Ascending aorta (tissue), 2 donors: ENCODE measurements around the gene LCTL. TPM values are rescaled to one million over a fixed set of nuclear protein-coding genes. Genes with fewer than 3 reads are reported as not detected.

Experiments
- DNase-seq, 2 donors: peaks; one replicate each; pipeline ENCODE4 v3.0.0-alpha.2; 2019; ENCODE audit warnings: low spot score in 2 of 2
- H3K27ac ChIP-seq, 2 donors: fragments of 200-600 bp; sonication (generic); one replicate each; pipeline ENCODE4 v1.5.1; 2016 to 2017; ENCODE audit warnings: mild to moderate bottlenecking in 1 of 2
- H3K27me3 ChIP-seq: fragments of 200-600 bp; sonication (generic); one replicate; pipeline ENCODE4 v1.5.1; 2017
- H3K36me3 ChIP-seq, 2 donors: fragments of 200-600 bp; sonication (generic); one replicate each; pipeline ENCODE4 v1.5.1; 2016
- H3K4me1 ChIP-seq, 2 donors: fragments of 200-600 bp; sonication (generic); one replicate each; pipeline ENCODE4 v1.5.1; 2016 to 2017; ENCODE audit warnings: mild to moderate bottlenecking in 1 of 2
- H3K4me3 ChIP-seq, 2 donors: fragments of 200-600 bp; sonication (generic); one replicate each; pipeline ENCODE4 v1.5.1; 2016 to 2017; ENCODE audit warnings: mild to moderate bottlenecking in 1 of 2
- H3K9me3 ChIP-seq, 2 donors: fragments of 200-600 bp; sonication (generic); one replicate each; pipeline ENCODE4 v1.5.1; 2016
- CTCF ChIP-seq, 3 experiments: fragments of 200-600 bp in 2 of 3; fragments of 450-650 bp in 1 of 3; sonication (generic) in 2 of 3; IDR thresholded peaks; one replicate each; pipeline ENCODE4 v1.5.1; 2016 to 2019; ENCODE audit warnings: antibody characterized with exemption in 3 of 3, mild to moderate bottlenecking in 1 of 3, moderate library complexity in 1 of 3
- intact Hi-C: fragments of 100-400 bp; cut with DNase I; formaldehyde crosslinking; loops from one replicate; pipeline ENCODE4 v1.15.1; 2023
- total RNA-seq: library from RNA; depleted of rRNA; stranded (reverse); fragments of >200 nt; gene quantifications from one replicate; pipeline ENCODE4 v1.1.0, GENCODE V29; 2016

LCTL gene
- total RNA-seq, 1 donor from 2014 or later, result not detected

- H3K4me1 ChIP-seq, result no peaks in the 10 kb centered on the region
- intact Hi-C loops, result no loop called here
These were observed 20.5 kb downstream of the LCTL start for GRCh38 chr15:66545255-66545654.

DNA sequence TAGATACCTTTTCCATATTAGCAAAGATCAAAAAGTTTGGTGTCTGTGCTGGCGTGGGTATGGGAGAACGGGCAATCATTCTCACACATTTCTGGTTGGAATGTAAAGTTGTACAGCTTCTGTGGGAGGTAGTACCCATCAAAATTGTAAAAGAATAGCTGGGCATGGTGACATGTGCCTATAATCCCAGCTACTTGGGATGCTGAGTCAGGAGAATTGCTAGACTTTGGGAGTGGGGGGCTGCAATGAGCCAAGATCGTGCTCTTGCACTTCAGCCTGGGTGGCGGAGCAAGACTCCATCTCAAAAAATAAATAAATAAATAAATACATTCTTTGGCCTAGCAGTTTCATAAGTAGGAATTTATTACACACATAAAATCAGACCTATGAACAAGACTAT is 22.9 kb downstream of the LCTL start:
- no peak for TF ChIP-seq CTCF (IDR thresholded peaks at IDR 0.05)
- no peak overlapping the region for H3K27ac ChIP-seq
- no peaks in the 10 kb centered on the region for H3K27me3 ChIP-seq
- intact Hi-C loops, result no loop called here
- peaks cover 6 to 10% of the 10 kb centered on the region in 2 donors for H3K36me3 ChIP-seq
- no peak overlapping the region for H3K4me3 ChIP-seq
- no peaks in the 10 kb centered on the region for H3K9me3 ChIP-seq
- H3K4me1 ChIP-seq, result no peaks in the 10 kb centered on the region
- DNase-seq, result no peak

More at GRCh38 chr15:66545255-66545654, 20.5 kb downstream of the LCTL start:
- H3K9me3 ChIP-seq, result no peaks in the 10 kb centered on the region
- no peaks in the 10 kb centered on the region for H3K27me3 ChIP-seq
- TF ChIP-seq CTCF (IDR thresholded peaks at IDR 0.05), result no peak
- H3K4me3 ChIP-seq, result no peak overlapping the region
- peaks cover 3 to 6% of the 10 kb centered on the region in 2 donors for H3K36me3 ChIP-seq
- H3K27ac ChIP-seq, result no peak overlapping the region
- DNase-seq, result no peak

GRCh38 chr15:66535056-66535455 is 30.7 kb downstream of the LCTL start:
- Histone ChIP-seq H3K4me1 (no peaks in the 10 kb centered on the region), H3K36me3 (peaks cover 2 to 7% of the 10 kb centered on the region in 2 donors), H3K4me3 (no peak overlapping the region), H3K27ac (no peak overlapping the region), H3K27me3 (no peaks in the 10 kb centered on the region), H3K9me3 (no peaks in the 10 kb centered on the region)
- no peak for TF ChIP-seq CTCF (IDR thresholded peaks at IDR 0.05)
- intact Hi-C loops, result no loop called here
- DNase-seq, result no peak

DNA sequence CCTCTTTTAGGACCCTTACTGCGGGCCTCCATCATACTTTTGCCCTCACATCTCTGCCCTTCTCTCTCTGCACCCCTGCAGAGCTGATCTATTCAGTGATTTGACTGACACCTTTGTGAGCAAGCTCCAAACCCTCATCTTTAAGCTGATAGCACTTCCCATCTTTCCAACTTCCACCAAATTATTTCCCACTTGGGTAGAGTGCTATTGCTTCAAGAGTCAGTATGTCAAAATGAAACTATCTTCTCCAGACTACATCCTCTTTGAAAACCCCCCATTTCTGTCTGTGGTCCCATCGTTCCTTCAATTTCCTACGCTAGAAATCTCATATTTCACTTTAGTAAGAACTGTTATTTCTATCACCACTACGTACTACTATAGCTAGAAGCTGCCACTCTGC is 41.0 kb downstream of the LCTL start:
- H3K4me3 ChIP-seq, result no peak overlapping the region
- intact Hi-C loops, result loop anchor here (5.0 kb wide), 1 partner anchor 122 kb away; no protein-coding TSS in a partner anchor
- H3K4me1 ChIP-seq, result no peaks in the 10 kb centered on the region
- no peak for DNase-seq
- H3K27ac ChIP-seq, result no peak overlapping the region
- no peak for TF ChIP-seq CTCF (IDR thresholded peaks at IDR 0.05)
- H3K9me3 ChIP-seq, result no peaks in the 10 kb centered on the region
- no peaks in the 10 kb centered on the region for H3K27me3 ChIP-seq
- peaks cover 6 to 16% of the 10 kb centered on the region in 2 donors for H3K36me3 ChIP-seq

- TF ChIP-seq CTCF (IDR thresholded peaks at IDR 0.05), result no peak
- H3K4me1 ChIP-seq, result no peaks in the 10 kb centered on the region
- H3K27me3 ChIP-seq, result no peaks in the 10 kb centered on the region
- H3K27ac ChIP-seq, result no peak overlapping the region
- H3K9me3 ChIP-seq, result no peaks in the 10 kb centered on the region
- intact Hi-C loops, result no loop called here
- H3K36me3 ChIP-seq, result peaks cover 6 to 8% of the 10 kb centered on the region in 2 donors
- H3K4me3 ChIP-seq, result no peak overlapping the region
- DNase-seq, result no peak
These were observed 41.9 kb downstream of the LCTL start for GRCh38 chr15:66523926-66524325.

GRCh38 chr15:66515901-66516322 is 49.9 kb downstream of the LCTL start:
- intact Hi-C loops, result no loop called here
- TF ChIP-seq CTCF (IDR thresholded peaks at IDR 0.05), result no peak
- Histone ChIP-seq H3K4me3 (no peak overlapping the region), H3K4me1 (no peaks in the 10 kb centered on the region), H3K27me3 (no peaks in the 10 kb centered on the region), H3K36me3 (peaks cover 6 to 17% of the 10 kb centered on the region in 2 donors), H3K9me3 (no peaks in the 10 kb centered on the region), H3K27ac (no peak overlapping the region)
- DNase-seq, result no peak
